SHP77 treated with DMSO at 0.1 percent for 48 hours (cell line): ENCODE data around the gene RBM6.
A peak's percentile ranks its signal among the peaks of the same experiment; 100 is the strongest.
"Not testable (repeated sequence)": the region's sequence is repeated elsewhere in the genome, so short reads cannot be mapped to it uniquely, and the experiment has no call there.

Source experiments
- DNase-seq: peaks from one replicate; lab custom pipeline; 2025; lab: John Stamatoyannopoulos, UW

Gene RBM6

GRCh38 chr3:49976942-49977341 is 37.0 kb downstream of the RBM6 start:
- no peak for DNase-seq

GRCh38 chr3:49984394-49984793 is 44.4 kb downstream of the RBM6 start:
- no peak for DNase-seq

GRCh38 chr3:49992326-49992725 is 52.4 kb downstream of the RBM6 start:
- DNase-seq: no peak

DNA sequence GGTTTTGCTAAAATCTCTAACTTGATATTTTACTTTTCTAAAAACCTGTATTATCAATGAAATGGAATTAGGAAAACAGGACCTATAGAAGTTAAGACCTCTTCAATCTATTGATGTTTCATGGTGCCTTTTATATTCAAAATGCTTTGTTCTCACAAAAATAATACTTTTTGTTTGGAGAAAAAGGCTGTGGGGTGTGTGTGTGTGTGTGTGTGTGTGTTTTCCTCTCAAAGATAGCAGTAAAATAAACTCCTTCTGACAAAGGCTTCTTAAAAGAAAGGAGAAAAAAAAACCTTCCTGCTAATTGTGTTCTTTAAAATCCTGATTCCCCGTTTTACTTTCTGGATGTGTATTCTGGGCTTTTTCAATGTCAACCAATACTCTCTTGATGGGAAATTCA is 54.5 kb downstream of the RBM6 start:
- no peak for DNase-seq

DNA sequence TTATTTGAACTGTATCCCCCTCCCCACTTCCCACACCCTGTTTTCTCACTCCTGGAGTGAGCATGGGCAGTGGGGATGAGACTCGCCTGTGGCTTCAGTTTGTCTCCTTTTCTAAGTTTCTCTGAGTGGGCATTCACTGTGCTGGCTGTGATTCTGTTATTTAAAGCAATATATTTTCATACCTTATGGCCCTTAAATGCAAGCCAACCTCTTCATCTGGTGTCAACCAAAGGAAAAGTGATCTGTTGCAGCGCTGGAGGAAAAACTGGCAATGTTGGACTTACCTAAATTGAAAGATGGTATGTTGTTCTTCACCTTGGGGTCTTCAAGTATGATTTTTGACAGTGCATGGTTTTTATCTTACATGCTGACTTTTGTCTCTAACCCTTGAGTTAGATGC is 56.1 kb downstream of the RBM6 start:
- DNase-seq: no peak

DNA sequence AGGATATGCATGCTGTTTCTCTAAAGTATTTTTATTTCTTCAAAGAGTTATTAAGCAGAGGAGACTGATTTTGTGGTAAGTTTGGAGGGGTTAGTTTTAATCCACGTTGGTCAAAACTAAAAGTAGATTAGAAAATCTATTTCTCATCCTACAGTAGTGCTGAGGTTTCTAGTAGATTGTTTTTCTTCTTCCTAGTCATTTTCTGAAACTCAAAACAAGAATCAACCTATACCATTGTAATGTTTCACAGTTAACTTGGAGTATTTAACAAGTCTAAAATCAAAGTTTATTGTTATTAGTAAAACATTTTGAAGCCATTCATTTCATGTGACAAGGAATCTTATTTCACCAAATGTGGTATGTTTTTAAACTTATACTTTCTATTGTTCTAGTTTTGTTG is 57.9 kb downstream of the RBM6 start:
- no peak for DNase-seq

DNA sequence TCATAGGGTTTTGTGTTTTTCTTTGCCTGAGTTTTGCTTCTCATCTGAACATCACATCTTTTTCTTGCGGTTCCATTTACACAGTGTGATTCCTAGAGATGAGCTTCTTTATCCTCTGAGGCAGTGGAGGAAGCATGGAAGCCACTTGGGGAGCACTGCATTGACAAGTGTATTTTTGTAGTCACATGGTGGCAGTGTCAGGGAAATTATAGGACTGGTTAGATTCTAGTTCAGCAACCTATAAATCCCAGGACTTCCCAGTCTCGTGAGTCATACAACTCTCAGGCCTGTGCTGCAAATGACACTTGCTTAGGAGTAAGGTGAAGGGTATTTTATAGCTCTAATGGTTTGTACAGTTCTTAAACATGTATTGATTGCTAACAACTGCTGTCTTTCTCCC is 58.4 kb downstream of the RBM6 start:
- DNase-seq: no peak

- no peak for DNase-seq
Measured at GRCh38 chr3:50001511-50001910, 61.6 kb downstream of the RBM6 start.

DNA sequence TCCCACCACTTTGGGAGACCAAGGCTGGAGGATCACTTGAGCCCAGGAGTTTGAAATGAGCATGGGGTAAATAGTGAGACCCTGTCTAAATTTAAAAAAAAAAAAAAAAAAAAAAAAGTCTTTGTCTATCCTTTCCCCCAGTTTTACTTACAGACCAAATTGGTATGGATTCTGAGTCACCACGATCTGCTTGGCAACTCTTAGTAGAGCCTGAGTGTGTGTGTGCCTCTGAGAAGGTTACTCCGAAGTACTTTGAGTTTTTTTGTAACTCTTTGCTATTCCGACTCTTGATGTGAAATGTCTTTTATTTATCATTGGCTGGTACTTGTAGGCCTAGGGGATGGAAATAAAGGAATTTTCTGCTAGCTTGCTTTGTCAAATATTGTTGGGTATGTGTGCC is 63.3 kb downstream of the RBM6 start:
- DNase-seq: no peak

DNA sequence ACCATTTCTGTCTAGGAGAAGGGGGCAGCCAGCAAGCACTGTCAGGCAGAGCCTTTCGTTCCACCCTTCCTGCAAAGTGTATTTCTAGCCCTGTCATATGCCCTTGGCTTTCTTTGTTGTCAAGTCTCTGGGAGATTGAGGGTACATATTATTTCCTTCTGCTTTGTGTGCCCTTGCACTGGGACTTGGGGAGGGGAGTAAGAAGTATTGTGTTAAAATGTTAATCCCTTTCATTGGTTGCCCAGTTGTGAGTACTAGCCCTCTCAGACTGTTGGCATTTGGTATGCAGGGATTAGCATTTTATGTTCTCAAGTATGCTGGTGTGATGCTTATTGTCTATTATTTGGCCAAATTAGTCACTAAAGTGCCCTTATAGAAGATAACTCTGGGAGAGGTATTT is 63.9 kb downstream of the RBM6 start:
- no peak for DNase-seq

- no peak for DNase-seq
Measured at GRCh38 chr3:50008931-50009330, 69.0 kb downstream of the RBM6 start.

- DNase-seq: no peak
Measured at GRCh38 chr3:50010959-50011358, 71.0 kb downstream of the RBM6 start.

DNA sequence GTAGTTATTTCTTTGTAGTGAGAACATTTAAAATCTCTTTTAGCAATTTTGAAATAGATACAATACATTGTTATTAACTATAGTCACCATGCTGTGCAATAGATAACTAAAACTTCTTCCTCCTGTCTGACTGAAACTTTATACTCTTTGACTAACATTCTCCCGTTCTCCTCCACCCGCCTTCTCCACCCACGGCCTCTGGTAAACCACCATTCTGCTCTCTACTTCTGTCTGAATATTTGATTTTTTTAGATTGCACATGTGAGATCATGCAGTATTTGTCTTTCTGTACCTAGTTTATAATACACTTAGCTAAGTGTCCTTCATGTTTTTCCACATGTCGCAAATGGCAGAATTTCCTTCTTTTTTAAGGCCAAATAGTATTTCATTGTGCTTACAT is 76.0 kb downstream of the RBM6 start:
- no peak for DNase-seq

DNA sequence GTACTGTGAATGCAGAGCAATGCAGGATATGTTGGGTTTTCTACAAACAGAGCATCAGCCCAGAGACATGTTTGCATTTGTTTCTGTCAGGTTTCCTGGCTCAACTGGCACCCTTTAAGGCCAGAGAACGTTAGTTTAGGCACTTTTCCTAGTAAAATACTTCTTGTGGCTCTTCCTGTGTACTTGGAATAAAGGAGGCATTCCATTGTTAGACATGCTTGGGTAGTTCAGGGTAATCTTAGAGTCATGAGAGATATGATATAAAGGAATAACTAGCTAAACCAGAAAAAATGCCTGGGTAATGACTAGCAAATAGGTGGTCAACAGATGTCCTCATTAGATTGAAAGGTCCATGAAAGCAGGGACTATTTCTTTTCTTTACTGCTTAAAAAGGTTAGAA is 88.4 kb downstream of the RBM6 start:
- DNase-seq: no peak

DNA sequence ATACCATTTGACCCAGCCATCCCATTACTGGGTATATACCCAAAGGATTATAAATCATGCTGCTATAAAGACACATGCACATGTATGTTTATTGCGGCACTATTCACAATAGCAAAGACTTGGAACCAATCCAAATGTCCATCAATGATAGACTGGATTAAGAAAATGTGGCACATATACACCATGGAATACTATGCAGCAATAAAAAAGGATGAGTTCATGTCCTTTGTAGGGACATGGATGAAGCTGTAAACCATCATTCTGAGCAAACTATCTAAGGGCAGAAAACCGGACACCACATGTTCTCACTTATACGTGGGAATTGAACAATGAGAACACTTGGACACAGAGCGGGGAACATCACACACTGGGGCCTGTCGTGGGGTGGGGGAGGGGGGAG is 91.3 kb downstream of the RBM6 start:
- DNase-seq: not testable (repeated sequence)

GRCh38 chr3:50044976-50045375 is 105.0 kb downstream of the RBM6 start:
- DNase-seq: no peak

- DNase-seq: no peak
Measured at GRCh38 chr3:50047426-50047825, 107.5 kb downstream of the RBM6 start.

DNA sequence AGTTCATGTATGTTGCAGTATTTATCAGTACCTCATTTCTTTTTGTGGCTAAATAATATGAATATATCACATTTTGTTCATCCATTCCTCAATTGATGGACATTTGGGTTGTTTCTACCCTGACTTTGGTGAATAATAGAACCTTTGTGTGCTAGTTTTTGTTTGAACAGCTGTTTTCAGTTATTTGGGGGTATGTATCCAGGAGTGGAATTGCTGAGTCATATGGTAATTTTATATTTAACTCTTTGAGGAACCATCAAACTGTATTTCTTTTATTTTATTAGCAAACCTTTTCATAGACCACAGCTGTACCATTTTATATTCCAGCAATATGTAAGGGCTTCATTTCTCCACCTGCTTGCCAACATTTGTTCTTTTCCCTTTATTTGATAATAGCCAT is 110.4 kb downstream of the RBM6 start:
- DNase-seq: peak; percentile 36

DNA sequence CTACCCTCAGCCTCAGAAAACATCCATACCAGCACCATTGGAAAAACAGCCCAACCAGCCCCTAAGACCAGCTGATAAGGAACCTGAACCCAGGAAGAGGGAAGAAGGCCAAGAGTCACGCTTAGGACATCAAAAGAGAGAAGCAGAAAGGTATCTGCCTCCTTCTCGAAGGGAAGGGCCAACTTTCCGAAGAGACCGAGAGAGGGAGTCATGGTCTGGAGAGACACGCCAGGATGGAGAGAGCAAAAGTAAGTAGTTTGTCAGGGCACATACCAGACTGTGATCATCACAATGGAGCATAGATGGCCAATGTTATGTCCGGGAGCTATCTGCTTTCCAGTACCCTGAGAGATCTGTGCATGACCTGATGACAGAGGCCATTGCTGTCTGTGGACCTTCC is 117.8 kb downstream of the RBM6 start:
- no peak for DNase-seq

- DNase-seq: no peak
Measured at GRCh38 chr3:50068134-50068533, 128.2 kb downstream of the RBM6 start.

DNA sequence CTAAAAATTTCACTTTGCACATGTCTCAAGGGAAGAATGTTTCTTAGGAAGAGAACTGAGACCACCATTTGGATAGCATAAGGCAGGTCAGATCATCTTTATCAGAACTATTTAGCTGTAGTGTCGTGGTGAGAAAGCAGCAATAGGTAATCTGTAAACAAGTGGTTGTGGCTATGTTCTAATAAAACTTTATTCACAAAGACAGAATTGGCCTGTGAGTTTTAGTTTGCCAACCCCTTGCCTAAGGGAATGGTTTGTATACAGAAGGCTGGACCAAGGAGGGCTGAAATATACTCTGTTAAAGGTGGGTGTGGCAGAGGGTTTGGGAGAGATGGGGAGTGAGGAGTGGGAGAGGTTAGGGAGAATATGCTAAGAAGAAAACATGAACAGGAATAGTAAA is 138.1 kb downstream of the RBM6 start:
- no peak for DNase-seq

- DNase-seq: no peak
Measured at GRCh38 chr3:50078622-50079021, 138.7 kb downstream of the RBM6 start.

GRCh38 chr3:50084951-50085350 is 145.0 kb downstream of the RBM6 start:
- not testable (repeated sequence) for DNase-seq

GRCh38 chr3:50088725-50089608 is 149.0 kb downstream of the RBM6 start, which contains the start of gene RBM5:
RBM5 (plus strand) TSS chr3:50088919; CDS start chr3:50090435, 1,516 bp downstream.
- peak; percentile 80 for DNase-seq
